ENCODE results near the gene BCAS3. TPM values are rescaled to one million over a fixed set of nuclear protein-coding genes. Genes with fewer than 3 reads are reported as not detected.

The BCAS3 gene
- total RNA-seq, 1 experiment from 2014 or later, result 14.4 TPM

GRCh38 chr17:61372436-61372835 lies 694.8 kb downstream of the BCAS3 start:
- H3K27me3 ChIP-seq (replicated peaks; ENCODE audit: insufficient read depth, low read depth, low read length, poor library complexity), result no peaks in the 10 kb centered on the region
- H3K4me3 ChIP-seq (ENCODE audit: low read depth, low read length, poor library complexity, severe bottlenecking), result no peak overlapping the region
- TF ChIP-seq EZH2 (IDR thresholded peaks at IDR 0.05; ENCODE audit: borderline replicate concordance, low read depth, low read length, poor library complexity, severe bottlenecking), result no peak
- no peak for TF ChIP-seq CTCF (conservative IDR thresholded peaks at IDR 0.05; ENCODE audit: low read depth, low read length)
- BruUV-seq (replicated peaks), result no TSS peak
- H3K36me3 ChIP-seq (ENCODE audit: insufficient read depth, low read length, poor library complexity, severe bottlenecking), result no peaks in the 10 kb centered on the region
- no peak overlapping the region for H3K27ac ChIP-seq (ENCODE audit: low read depth, low read length, poor library complexity, severe bottlenecking)
- no peaks in the 10 kb centered on the region for H3K9me3 ChIP-seq (ENCODE audit: low read depth, low read length, poor library complexity, severe bottlenecking)
- ChIA-PET POLR2A (ENCODE audit: low non-redundant PET) (no interaction called here), CTCF (no interaction called here)
- intact Hi-C loops (cut with micrococcal nuclease; ENCODE audit: unreplicated experiment), result no loop called here
- DNase-seq (ENCODE audit: low spot score), result no peak
- H3K4me1 ChIP-seq (ENCODE audit: insufficient read depth, low read length, poor library complexity, severe bottlenecking), result no peaks in the 10 kb centered on the region

DNA sequence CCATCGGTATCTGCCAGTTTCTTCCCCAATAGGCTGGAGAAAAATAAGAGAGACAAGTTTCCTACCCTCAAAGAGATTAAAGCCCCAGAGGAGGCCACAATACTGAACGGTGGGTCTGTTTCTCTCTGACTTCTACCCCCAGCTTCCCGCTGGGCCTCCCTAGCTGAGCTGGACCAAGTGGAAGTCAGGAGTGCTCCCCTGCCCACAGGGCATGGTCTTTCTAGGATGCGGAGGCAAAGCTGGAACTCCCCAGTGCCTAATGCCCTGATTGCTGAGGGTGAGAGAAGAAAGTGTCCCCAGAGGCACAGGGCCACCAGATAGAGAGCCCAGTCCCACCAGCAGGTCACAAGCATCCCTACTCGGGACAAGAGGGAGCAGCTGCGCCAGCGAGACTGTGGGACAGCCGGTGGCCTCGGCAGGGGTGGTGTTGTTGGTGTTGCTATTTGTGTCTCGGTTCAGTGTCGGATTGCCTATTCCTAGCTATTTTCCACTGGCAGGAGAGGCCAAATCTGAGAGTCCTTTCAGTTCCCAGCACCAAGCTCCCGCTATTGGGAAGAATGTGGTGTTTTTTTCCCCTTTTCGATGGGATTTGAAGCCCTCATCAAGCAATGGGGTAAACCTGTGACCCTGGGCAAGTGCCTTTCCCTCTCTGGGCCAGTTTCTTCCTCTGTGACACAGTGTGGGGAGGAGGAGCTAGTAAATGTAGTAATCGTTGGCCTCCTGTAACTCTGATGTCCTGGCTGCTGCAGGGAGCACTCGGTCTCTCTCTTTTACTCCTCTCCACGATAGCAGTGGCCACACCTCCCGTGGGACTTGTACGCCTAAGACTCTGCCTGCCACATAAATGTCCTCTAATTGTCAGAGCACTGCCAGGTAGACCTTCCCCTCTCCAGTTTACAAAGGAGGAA lies 699.5 kb downstream of the BCAS3 start:
- no peak for DNase-seq (ENCODE audit: low spot score)
- CTCF ChIA-PET, result no interaction called here
- no peak overlapping the region for H3K27ac ChIP-seq (ENCODE audit: low read depth, low read length, poor library complexity, severe bottlenecking)
- intact Hi-C loops (cut with micrococcal nuclease; ENCODE audit: unreplicated experiment), result no loop called here
- BruUV-seq (replicated peaks), result no TSS peak
- H3K9me3 ChIP-seq (ENCODE audit: low read depth, low read length, poor library complexity, severe bottlenecking), result no peaks in the 10 kb centered on the region
- H3K27me3 ChIP-seq (replicated peaks; ENCODE audit: insufficient read depth, low read depth, low read length, poor library complexity), result no peaks in the 10 kb centered on the region
- H3K4me1 ChIP-seq (ENCODE audit: insufficient read depth, low read length, poor library complexity, severe bottlenecking), result no peaks in the 10 kb centered on the region
- TF ChIP-seq CTCF (conservative IDR thresholded peaks at IDR 0.05; ENCODE audit: low read depth, low read length) (no peak), EZH2 (IDR thresholded peaks at IDR 0.05; ENCODE audit: borderline replicate concordance, low read depth, low read length, poor library complexity, severe bottlenecking) (no peak)
- H3K36me3 ChIP-seq (ENCODE audit: insufficient read depth, low read length, poor library complexity, severe bottlenecking), result no peaks in the 10 kb centered on the region
- no peak overlapping the region for H3K4me3 ChIP-seq (ENCODE audit: low read depth, low read length, poor library complexity, severe bottlenecking)
- POLR2A ChIA-PET (ENCODE audit: low non-redundant PET), result no interaction called here

GRCh38 chr17:61378658-61379456 lies 701.2 kb downstream of the BCAS3 start:
- Histone ChIP-seq H3K27ac (ENCODE audit: low read depth, low read length, poor library complexity, severe bottlenecking) (no peak overlapping the region), H3K4me1 (ENCODE audit: insufficient read depth, low read length, poor library complexity, severe bottlenecking) (no peaks in the 10 kb centered on the region), H3K27me3 (replicated peaks; ENCODE audit: insufficient read depth, low read depth, low read length, poor library complexity) (no peaks in the 10 kb centered on the region), H3K9me3 (ENCODE audit: low read depth, low read length, poor library complexity, severe bottlenecking) (no peaks in the 10 kb centered on the region), H3K36me3 (ENCODE audit: insufficient read depth, low read length, poor library complexity, severe bottlenecking) (no peaks in the 10 kb centered on the region), H3K4me3 (ENCODE audit: low read depth, low read length, poor library complexity, severe bottlenecking) (no peak overlapping the region)
- no peak for DNase-seq (ENCODE audit: low spot score)
- intact Hi-C loops (cut with micrococcal nuclease; ENCODE audit: unreplicated experiment), result no loop called here
- ChIA-PET POLR2A (ENCODE audit: low non-redundant PET) (no interaction called here), CTCF (no interaction called here)
- BruUV-seq (replicated peaks), result no TSS peak
- TF ChIP-seq EZH2 (IDR thresholded peaks at IDR 0.05; ENCODE audit: borderline replicate concordance, low read depth, low read length, poor library complexity, severe bottlenecking) (no peak), CTCF (conservative IDR thresholded peaks at IDR 0.05; ENCODE audit: low read depth, low read length) (no peak)

Data from A673 (cell line).